HG03521 (cell line): ENCODE results near the gene ARL8A.
A peak's percentile ranks its signal among the peaks of the same experiment; 100 is the strongest.
"Not testable (repeated sequence)": the region's sequence is repeated elsewhere in the genome, so short reads cannot be mapped to it uniquely, and the experiment has no call there.

Experiments used
- ATAC-seq: cut with Tn5 transposase; IDR thresholded peaks from one replicate; pipeline ENCODE4 v1.9.1; 2021; ENCODE audit warnings: mild to moderate bottlenecking, moderate library complexity; ENCODE audit not compliant: unreplicated experiment

ARL8A gene

DNA sequence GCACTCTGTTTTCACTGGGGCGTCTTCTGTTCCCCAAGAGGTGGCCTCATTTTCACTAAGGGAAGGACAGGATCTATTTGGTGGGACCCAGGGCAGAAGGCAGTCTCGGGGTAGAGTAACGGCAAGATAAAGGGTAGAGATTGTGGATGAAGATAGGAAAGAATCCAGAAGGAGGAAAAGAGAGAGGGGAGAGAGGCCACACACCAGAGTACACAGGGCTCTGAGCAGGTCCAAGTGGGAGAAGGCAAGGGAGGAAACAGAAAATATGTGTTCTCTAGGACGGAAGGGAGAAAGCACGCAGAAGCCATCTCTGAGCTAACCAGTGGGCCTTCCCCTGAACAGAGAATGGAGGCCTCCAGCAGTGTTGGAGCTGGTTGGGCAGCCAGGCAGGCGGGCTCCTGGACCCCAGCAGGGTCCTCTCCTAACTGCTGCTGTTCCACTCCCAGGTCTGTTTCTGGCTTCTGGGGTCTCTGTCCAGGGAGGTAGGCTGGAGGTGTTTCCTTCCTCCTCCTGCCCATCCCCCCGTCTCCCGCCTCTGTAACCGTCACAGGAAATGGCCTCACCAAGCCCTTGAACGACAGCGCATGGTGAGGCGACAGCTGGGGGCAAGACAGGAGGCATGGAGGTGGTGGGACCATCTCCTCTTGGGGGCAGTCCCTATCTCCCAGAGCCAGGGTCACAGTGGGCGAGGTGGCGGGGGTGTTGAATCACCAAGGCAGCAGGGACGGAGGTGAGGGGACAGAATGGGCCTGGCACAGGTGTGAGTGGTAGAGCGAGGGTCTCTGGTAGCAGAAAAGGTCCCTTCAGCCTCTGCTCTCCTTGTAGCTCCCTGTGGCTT is 15.2 kb upstream of the ARL8A start:
- ATAC-seq, result no peak

DNA sequence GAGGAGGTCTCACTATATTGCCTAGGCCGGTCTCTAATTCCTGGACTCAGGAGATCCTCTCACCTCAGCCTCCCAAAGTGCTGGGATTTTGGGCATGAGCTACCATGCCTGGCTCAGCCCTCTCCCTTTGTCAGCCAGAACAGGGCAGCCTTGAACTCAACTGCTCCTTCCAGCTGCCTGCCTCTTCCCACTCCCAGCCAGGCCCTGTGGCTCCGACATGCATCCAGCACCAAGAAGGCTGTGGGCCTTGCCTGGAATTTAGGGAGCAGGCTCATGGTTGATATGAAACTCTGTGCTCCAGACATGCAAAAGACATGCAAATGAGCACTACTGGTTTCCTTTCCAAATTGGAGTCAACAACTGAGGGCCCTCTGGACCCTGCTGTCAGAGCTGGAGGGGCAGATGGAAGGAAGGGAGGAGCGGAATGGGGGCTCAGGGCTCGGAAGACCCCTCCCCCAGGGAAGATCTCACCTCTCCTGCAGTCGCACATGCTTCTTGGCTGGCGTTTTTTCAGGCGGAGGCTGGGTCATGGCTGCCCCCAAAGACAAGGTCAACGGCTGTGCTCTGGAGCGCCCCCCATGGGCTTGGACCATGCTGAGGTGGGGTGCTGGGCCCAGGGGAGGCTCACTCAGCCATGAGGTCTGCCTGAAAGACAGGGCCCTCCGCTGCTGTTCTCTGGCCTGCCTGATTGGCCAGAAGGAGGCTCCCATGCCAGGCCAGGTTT is 14.4 kb upstream of the ARL8A start:
- no peak for ATAC-seq

DNA sequence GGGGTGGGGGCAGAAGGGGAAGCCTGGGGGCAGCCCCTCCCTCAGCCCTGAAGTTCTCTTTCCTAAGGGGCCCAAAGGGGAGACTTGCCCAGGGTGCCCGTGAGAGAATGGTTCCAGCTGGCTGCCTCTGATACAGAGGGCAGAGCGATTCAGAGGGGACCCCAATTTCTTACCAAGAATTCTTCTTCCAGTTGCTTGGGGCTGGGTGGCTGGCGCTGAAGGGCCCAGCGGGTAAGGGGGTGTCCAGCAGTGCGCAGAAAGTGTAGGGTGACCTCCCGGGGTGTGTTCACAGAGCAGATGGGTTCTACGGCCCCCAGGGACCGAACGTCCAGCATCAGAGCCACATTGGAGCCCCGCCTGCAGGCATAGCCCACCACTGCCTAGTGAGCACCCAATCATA is 13.4 kb upstream of the ARL8A start:
- no peak for ATAC-seq

DNA sequence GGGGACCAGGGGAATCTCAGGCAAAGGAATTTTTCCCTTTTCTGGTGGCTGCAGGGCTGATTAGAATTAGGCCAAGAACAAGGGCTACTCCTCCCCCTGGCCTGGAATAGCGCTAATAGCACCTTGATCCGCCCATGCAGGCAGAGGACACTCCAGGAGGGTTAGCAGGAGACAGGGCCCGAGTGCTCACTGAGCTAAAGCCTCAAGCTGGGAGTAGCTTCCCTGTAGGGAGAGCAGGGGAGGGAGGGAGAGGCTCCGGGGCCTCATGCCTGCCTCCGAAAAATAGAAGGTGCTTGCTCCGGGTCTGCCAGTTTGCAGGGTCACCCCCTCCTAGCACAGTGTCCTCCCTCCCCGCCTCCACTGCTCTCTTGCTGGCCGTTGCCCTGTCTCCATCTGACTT is 12.1 kb upstream of the ARL8A start:
- no peak for ATAC-seq

DNA sequence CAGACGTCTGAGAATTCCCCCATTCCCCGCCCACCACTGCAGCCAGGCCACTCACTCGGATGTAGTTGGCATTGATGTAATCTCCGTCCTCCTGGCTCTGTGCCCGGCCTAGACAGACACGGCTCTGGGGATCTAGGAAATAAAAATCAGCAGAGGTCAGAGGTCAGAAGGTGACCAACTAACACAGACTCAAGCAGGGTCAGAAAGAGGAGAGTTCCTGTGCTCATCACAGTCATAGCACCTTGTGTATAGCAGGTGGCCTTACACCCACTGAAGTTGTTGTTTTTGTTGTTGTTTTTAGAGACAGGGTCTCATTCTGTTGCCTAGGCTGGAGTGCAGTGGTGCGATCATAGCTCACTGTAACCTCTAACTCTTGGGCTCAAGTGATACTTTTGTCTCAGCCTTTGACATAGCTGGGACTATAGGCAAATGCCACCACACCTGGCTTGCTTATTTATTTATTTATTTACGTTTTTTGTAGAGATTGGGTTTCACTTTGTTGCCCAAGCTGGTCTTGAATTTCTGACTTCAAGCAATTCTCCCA is 11.0 kb upstream of the ARL8A start:
- ATAC-seq, result no peak

DNA sequence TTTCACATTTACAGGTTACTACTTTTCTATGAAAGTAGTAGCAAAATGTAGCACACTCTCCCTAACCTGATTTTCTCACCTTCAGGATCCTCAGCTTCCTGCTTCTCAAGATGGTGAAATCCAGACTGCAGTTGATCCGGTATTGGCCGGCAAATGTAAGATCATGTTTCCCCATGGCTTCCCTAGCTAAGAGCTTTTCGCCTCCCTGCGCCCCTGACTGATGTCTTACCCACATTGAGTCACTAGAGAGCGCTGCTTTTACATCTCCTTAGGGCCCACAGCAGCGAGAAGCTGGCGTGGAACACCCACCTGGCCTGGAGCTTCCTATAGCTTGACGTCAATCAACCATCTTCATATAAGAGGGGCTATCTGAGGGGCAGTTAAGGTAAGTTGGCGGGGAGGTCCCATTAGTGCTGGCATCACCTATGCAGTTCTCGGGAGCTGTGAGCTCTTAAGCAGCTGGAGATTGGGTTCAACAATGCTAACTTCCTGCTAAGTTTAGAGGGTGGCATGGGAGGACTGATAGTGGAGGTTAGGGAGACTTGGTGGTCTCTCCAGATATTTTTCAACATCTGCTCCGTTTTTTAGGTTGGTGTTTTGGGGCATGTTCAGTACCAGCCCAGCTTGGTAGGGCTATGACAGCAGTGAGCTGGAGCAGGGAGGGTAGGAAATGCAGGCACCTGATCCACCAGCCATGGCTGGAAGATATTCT is 10.4 kb upstream of the ARL8A start:
- ATAC-seq, result no peak

DNA sequence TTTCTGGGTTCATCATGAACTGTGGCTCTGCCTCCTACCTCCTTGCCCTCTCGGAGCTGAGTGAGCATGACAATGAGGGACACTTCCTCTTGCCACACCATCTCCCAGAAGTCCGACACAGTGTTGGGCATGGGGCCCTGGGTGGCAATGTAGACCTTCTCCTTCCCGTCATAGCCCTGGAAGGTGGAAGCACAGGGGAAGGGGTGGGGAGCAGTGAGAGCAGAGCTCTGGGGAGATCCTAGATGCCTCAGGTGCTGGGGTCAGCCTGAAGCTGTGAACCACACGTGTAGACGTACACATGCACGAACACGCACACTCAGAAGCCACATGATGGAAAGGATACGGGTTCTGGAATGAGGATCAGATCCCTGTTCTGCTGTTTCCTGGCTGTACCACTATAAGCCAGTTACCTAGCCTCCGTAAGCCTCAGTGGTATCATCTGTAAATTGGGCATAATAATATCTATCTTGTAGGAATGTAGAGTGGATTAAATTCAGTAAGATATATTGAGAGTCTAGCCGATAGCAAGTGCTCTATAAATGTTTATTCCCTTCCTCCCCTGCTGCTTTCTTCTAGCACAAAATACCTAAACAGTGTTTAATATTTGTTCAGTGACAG is 9.7 kb upstream of the ARL8A start:
- no peak for ATAC-seq

DNA sequence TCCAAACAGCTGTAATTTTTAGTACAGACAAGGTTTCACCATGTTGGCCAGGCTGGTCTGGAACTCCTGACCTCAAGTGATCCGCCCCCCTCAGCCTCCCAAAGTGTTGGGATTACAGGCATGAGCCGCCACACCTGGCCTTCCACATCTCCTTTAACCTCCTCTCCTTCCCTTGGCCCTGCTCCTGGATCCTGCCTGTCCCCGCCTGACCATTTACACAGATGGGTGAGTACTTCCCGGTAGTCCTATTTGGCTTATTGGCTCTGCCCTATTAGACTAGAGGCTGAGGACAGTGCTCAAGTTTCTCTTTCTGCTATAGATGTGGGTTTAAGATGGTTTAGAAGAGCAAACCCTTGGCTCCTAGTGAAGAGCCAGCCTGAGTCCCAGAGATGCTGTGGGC is 8.7 kb upstream of the ARL8A start:
- no peak for ATAC-seq

DNA sequence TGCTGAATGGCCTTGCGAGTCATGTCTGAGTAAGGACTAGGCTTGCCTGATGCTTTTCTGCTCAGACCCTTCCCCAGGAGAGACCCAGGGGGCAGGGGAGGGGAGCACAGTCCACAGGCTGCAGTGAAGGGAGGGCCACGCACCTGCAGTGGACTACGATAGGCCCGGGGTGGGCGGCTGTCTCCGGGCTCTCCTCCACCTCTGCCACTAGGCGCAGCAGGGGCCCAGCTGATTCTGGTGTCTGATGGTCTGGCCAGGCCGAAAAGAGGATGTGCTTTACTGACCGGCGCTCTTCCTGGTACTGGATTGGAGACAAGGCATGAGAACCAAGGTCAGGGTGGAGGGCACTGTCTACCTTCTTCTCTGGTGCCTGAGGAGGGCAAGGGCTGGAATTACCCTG is 7.9 kb upstream of the ARL8A start:
- no peak for ATAC-seq

DNA sequence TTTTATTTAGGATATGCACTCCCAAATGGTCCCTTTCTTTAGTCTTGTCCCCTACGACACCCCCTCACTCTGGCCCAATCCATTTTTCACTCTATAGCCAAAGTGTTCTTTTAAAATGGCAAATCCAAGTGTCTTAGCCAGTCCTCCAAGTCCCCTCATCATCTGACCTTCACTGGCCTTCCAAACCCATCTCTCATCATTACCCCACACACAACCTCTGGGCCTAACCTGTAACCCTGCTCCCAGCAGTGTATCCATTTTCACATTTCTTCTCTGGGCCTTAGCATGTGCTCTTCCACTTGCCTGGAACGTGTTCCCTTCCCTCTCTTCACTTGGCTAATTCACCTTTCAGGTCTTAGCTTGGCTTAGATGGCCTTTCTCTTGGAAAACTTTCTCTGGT is 6.5 kb upstream of the ARL8A start:
- ATAC-seq, result no peak

DNA sequence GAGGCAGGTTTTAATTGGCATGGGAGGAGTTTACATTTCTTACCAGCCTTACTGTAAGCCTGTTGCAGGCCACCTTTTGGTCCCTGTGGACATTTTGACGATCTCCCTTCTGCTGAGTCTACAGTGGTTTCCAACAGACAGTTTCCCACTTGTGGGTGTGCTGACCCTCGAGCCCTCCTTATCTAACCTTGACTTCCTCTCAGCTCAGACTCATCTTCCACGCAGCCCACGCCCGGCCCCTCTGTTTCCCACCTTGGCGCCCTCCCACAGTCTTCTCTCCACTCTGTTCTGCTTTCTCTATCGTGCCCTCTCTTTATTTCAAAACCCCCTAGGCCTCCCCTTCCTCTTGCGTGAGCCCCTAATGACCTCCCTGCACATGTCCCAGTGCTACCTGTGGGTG is 6.1 kb upstream of the ARL8A start:
- ATAC-seq, result no peak

DNA sequence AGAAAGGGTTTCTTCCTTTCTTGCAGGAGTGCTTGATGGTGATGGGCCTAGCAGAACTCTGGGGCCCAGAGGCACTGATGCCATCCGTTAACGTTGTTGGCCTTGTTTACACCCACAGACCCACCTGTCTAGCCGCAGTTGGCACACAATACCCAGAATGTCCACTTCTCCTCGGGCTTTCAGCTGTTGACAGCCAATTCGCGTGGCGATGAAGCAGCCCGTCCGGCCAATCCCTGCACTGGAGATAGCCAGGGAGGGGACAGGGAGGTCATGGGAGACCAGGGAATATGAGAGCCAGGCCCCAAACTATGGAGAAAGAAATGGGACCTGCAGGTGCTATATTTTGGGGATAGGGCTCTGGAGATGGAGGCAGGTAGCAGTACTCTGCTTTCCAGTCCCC is 5.7 kb upstream of the ARL8A start:
- no peak for ATAC-seq

DNA sequence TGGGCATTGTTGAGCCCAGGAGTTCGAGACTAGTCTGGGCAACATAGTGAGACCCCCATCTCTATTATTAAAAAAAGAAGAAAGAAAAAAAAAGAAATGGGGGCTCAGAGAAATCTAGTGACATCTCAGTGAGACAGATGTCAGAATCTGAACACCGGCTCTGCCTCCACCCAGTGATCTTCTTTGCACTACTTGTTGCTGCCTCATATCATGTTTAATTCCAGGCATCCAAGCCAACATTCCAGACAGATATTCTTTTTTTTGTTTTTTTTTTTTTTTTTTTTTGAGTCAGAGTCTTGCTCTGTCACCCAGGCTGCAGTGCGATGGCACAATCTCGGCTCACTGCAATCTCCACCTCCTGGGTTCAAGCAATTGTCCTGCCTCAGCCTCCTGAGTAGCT is 5.0 kb upstream of the ARL8A start:
- ATAC-seq, result no peak

DNA sequence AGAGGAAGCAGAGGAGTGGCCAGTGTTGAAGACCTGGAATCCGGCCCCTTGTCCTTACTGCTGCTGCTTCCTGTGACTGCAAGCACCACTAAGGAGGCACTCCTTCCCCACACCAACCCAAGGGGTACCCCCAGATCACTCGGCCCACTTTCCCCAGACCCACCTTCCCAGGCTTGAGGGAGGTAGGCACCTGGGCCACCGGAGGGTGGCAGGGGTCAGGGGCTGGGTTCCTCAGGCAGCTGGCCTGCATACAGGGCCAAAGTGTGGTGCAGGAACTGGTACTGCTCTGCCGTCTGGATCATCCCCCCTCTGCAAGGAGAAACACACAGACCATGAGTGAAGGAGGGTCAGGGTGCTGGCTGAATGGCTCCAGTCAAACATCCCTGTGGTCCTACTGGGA is 3.9 kb upstream of the ARL8A start:
- no peak for ATAC-seq

DNA sequence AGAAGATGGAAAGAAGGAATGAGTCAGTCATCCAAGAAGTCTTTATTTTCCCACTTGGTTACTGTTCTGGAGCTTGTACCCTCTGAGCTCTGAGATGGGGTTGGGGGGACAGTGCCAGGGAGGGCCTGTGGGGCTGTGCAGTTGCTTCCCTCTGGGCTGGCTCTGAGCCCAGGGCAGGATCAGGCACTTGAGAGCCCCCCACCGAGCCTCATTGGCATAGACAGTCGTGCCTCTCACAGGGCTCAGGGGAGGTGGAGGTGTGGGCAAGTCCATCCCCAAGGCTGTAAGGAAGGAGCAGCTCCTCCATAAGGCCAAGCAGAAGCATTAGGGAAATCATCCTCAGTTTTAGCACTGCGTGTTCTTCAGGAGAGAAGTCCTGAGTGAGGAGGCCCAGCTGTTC is 2.5 kb upstream of the ARL8A start:
- ATAC-seq, result no peak

DNA sequence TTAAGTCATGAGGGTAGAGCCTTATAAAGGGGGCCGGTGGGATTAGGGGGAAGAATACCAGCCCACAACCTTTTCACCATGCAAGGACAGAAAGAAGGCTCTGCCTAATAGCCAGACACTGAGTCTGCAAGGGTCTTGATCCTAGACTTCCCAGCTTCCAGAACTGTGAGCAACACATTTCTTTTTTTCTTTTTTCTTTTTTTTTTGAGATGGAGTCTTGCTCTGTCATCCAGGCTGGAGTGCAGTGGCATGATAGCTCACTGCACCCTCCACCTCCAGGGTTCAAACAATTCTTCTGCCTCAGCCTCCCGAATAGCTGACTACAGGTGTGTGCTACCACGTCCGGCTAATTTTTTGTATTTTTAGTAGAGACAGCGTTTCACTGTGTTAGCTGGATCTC is 1.7 kb upstream of the ARL8A start:
- no peak for ATAC-seq

DNA sequence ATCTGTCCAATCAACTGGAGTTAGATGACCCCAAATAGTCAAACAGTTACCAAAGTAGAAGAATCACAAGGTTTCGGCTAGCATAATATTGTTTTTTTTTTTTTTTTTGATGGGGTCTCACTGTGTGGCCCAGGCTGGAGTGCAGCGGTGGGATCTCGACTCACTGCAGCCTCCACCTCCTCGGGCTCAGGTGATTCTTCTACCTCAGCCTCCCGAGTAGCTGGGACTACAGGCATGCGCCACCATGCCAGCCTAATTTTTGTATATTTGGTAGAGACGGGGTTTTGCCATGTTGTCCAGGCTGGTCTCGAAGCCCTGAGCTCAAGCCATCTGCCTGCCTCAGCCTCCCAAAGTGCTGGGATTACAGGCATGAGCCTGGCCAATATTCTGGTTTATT is 1.2 kb upstream of the ARL8A start:
- ATAC-seq, result not testable (repeated sequence)

DNA sequence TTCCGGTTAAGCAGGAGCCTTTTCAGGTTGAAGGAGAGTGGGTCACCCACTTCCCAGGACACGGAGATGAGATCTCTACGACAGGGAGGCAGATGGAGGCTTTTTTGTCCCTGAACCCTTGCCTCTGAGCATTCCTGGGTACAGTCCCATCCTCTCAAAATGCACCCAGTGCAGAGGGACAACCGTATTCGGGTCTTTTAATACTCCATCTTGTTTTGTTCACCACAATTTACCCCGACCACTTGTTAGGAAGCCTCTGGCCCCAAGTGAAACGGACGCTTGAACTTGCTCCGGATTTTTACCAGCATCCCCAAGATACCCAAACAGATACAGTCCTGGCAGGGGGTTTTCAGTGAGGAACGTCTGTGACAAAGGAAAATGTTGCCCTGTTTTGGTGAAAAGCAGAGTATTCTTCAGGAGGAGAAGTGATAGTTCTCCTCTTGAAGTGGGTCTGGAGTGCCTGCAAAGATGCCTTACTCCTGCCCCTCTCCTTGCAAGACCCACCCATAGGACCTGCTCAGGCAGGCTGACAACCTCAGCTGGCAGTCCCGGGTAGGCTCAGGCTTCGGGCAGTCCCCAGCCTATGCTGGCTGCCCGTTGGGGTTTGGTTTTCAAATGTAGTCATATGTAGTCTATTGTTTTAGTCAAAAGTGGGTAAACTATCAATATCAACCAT is 669 bp upstream of the ARL8A start:
- ATAC-seq, result no peak

DNA sequence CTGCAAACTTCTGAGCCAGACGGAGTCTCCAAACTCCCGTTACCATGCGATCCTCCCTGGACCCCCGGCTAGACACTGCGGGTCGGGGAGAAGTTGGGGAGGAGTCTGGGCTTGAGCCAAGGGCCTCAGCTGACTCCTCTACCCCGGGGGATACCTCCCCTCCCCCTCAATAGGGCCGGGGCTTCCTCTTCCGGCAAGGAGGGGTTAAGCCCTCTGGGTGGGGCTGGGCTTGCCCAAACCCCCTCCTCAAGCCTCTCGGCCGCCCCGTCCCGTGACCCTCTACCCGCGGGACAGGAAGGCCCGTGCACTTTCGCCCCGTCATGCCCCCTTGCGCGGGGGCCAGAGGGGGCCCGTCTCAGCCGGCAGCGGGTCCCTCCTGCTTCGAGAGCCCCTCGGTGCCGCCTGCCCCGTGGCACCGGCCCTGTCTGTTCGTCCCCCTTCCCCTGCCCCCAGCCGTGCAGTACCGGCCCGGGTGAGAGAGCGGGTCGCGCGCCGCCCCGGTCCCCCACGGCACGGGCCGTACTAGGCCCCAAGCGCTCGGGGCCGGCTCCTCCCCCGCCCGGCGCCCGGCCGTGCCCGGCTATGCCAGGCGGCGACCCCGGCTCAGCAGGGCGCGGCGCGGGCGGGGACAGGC is 652 bp downstream of the ARL8A start:
- ATAC-seq, result peak; percentile 36
